HepG2 (cell line): ENCODE measurements around the gene FDPS. TPM values are rescaled to one million over a fixed set of nuclear protein-coding genes. Genes with fewer than 3 reads are reported as not detected.

Experiments used
- CEBPB ChIP-seq: IDR thresholded peaks from 2 replicates; pipeline ENCODE4 v1.6.1; 2011; ENCODE audit warnings: low read depth, low read length, improper control_type of control experiment, borderline replicate concordance
- ELF3 ChIP-seq: IDR thresholded peaks from 2 replicates; pipeline ENCODE4 v1.6.1; 2016; ENCODE audit warnings: missing genetic modification reagents, missing compliant biosample characterization
- FLYWCH1 ChIP-seq: sonication (generic); formaldehyde crosslinking; IDR thresholded peaks from 2 replicates; pipeline ENCODE4 v1.8.1; 2023; ENCODE audit warnings: mild to moderate bottlenecking, missing genetic modification reagents
- FOXJ3 ChIP-seq: sonication (generic); formaldehyde crosslinking; IDR thresholded peaks from 2 replicates; pipeline ENCODE4 v1.4.0; 2020; ENCODE audit warnings: missing genetic modification reagents, mild to moderate bottlenecking, borderline replicate concordance
- KLF9 ChIP-seq: IDR thresholded peaks from 2 replicates; pipeline ENCODE4 v1.6.1; 2016; ENCODE audit warnings: low read depth
- PHB2 ChIP-seq: fragments of 450-650 bp; IDR thresholded peaks from 2 replicates; pipeline ENCODE4 v1.6.1; 2018; ENCODE audit not compliant: partially characterized antibody
- RFX1 ChIP-seq: fragments of 450-650 bp; IDR thresholded peaks from 2 replicates; pipeline ENCODE4 v1.6.1; 2017
- SMAD3 ChIP-seq: sonication (generic); formaldehyde crosslinking; IDR thresholded peaks from 2 replicates; pipeline ENCODE4 v1.4.0; 2020; ENCODE audit warnings: missing genetic modification reagents
- SRF ChIP-seq: IDR thresholded peaks from 2 replicates; pipeline ENCODE4 v1.6.1; 2011; ENCODE audit warnings: mild to moderate bottlenecking, low read depth, low read length, moderate library complexity
- TRIM24 ChIP-seq: sonication (generic); formaldehyde crosslinking; IDR thresholded peaks from 2 replicates; pipeline ENCODE4 v1.8.0; 2022; ENCODE audit warnings: mild to moderate bottlenecking, missing genetic modification reagents
- ZFY ChIP-seq: sonication (generic); formaldehyde crosslinking; IDR thresholded peaks from 2 replicates; pipeline ENCODE4 v1.4.0; 2020; ENCODE audit warnings: missing genetic modification reagents
- ZNF567 ChIP-seq: sonication (generic); formaldehyde crosslinking; IDR thresholded peaks from 2 replicates; pipeline ENCODE4 v1.8.1; 2023; ENCODE audit warnings: mild to moderate bottlenecking, missing genetic modification reagents, borderline replicate concordance
- ZNF644 ChIP-seq: IDR thresholded peaks from 2 replicates; pipeline ENCODE4 v1.6.1; 2016; ENCODE audit warnings: low read depth
- ZNF780A ChIP-seq: sonication (generic); formaldehyde crosslinking; IDR thresholded peaks from 2 replicates; pipeline ENCODE4 v1.8.0; 2022; ENCODE audit warnings: mild to moderate bottlenecking, missing genetic modification reagents, moderate library complexity
- ZSCAN9 ChIP-seq: IDR thresholded peaks from 2 replicates; pipeline ENCODE4 v1.6.1; 2016; ENCODE audit warnings: borderline replicate concordance
- polyA plus RNA-seq, 8 experiments: library from polyadenylated mRNA; depleted of rRNA in 3 of 8; stranded (reverse) in 7 of 8; unstranded in 1 of 8; fragments of >200 nt; fragmentation: Illumina TruSeq in 4 of 8; extraction: Trizol in 4 of 8; gene quantifications; 2 replicates each; pipeline versions ENCODE4 v1.2.1 to v1.2.3, GENCODE V29; 2011 to 2016; ENCODE audit warnings: low read depth in 4 of 8, missing spikeins in 1 of 8, mixed read lengths in 1 of 8; ENCODE audit not compliant: insufficient read depth in 1 of 8
- total RNA-seq, 5 experiments: library from RNA; depleted of rRNA; stranded (reverse); fragments of >200 nt; fragmentation: Illumina TruSeq; extraction: Trizol; gene quantifications; 2 replicates each; pipeline ENCODE4 v1.2.3, GENCODE V29; 2016; ENCODE audit warnings: low read depth in 1 of 5
- TF ChIP-seq, protein P1 (sequence below): sonication (generic); formaldehyde crosslinking; IDR thresholded peaks from 2 replicates; pipeline ENCODE4 v1.4.0; 2020; ENCODE audit warnings: low read depth, mild to moderate bottlenecking, missing genetic modification reagents
- TF ChIP-seq, protein P2 (sequence below): IDR thresholded peaks from 2 replicates; pipeline ENCODE4 v1.6.1; 2016; ENCODE audit warnings: low read depth, missing genetic modification reagents, missing compliant biosample characterization
- TF ChIP-seq, protein P3 (sequence below): sonication (generic); formaldehyde crosslinking; IDR thresholded peaks from 2 replicates; pipeline ENCODE4 v1.8.0; 2023; ENCODE audit warnings: mild to moderate bottlenecking, missing genetic modification reagents

The FDPS gene
- total and polyA plus RNA-seq, 2 of the 13 experiments (the other 11 are each of a cell fraction or from before 2014, with no cell fraction given): 264 to 519 TPM

DNA sequence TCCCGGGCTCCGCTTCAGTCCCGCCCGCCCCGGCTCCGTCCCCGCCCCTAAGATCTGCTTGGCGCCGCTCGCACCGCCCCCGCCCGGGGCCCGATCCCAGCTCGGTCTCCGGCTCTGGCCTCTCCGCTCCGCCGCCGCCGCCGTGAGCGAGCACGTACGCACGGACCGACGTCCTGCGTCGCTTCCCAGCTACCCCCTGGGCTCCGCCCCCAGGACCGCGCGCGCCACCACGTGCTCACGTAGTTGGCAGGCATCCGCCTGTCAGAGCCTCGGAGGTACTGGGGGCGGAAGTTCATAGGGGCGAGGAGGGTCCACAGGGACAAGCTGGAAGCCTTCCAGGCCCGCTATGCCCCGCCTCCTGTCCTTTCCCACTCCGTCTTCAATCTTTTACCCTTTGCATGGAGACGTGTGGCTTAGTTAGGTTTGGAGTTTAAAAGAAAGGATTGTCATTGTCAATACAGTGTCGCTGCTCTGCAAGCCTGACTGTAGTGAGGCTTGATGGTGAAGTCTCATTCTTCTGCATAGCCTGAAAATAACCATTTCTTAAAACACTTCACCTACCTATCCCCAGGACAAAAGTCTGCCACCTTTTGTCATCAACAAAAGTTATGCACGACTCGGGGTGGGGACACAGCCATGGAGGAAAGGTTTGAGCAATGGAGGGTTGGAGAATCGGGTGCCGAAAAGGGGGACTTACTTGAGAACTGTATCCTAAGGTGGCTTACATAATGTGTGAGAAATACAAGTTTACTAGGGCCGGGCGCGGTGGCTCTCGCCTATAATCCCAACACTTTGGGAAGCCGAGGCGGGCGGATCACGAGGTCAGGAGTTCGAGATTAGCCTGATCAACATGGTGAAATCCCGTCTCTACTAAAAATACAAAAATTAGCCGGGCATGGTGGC is 35.1 kb upstream of the FDPS start, which contains the start of gene CLK2 (continued):
- TF ChIP-seq ZNF644 (CRISPR knock-in tag) (no peak), FLYWCH1 (CRISPR knock-in tag) (no peak), KLF9 (CRISPR knock-in tag) (no peak; the same call in 1 of the 2 replicates), RFX1 (no peak), SRF (no peak), TRIM24 (CRISPR knock-in tag) (no peak), ZSCAN9 (CRISPR knock-in tag) (peak; percentile 85; the same call in 1 of the 2 replicates), ZFY (CRISPR knock-in tag) (peak; percentile 82), CEBPB (no peak), ZNF780A (CRISPR knock-in tag) (no peak), ELF3 (CRISPR knock-in tag) (peak; percentile 78), PHB2 (no peak), ZNF567 (0 out of 2 replicates have a peak, but pooled peaks have one; percentile 92), SMAD3 (CRISPR knock-in tag) (no peak), FOXJ3 (CRISPR knock-in tag) (no peak)
- TF ChIP-seq, protein P1, sequence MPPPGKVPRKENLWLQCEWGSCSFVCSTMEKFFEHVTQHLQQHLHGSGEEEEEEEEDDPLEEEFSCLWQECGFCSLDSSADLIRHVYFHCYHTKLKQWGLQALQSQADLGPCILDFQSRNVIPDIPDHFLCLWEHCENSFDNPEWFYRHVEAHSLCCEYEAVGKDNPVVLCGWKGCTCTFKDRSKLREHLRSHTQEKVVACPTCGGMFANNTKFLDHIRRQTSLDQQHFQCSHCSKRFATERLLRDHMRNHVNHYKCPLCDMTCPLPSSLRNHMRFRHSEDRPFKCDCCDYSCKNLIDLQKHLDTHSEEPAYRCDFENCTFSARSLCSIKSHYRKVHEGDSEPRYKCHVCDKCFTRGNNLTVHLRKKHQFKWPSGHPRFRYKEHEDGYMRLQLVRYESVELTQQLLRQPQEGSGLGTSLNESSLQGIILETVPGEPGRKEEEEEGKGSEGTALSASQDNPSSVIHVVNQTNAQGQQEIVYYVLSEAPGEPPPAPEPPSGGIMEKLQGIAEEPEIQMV (CRISPR knock-in tag): peak; percentile 26; the same call in 1 of the 2 replicates
- TF ChIP-seq, protein P2, sequence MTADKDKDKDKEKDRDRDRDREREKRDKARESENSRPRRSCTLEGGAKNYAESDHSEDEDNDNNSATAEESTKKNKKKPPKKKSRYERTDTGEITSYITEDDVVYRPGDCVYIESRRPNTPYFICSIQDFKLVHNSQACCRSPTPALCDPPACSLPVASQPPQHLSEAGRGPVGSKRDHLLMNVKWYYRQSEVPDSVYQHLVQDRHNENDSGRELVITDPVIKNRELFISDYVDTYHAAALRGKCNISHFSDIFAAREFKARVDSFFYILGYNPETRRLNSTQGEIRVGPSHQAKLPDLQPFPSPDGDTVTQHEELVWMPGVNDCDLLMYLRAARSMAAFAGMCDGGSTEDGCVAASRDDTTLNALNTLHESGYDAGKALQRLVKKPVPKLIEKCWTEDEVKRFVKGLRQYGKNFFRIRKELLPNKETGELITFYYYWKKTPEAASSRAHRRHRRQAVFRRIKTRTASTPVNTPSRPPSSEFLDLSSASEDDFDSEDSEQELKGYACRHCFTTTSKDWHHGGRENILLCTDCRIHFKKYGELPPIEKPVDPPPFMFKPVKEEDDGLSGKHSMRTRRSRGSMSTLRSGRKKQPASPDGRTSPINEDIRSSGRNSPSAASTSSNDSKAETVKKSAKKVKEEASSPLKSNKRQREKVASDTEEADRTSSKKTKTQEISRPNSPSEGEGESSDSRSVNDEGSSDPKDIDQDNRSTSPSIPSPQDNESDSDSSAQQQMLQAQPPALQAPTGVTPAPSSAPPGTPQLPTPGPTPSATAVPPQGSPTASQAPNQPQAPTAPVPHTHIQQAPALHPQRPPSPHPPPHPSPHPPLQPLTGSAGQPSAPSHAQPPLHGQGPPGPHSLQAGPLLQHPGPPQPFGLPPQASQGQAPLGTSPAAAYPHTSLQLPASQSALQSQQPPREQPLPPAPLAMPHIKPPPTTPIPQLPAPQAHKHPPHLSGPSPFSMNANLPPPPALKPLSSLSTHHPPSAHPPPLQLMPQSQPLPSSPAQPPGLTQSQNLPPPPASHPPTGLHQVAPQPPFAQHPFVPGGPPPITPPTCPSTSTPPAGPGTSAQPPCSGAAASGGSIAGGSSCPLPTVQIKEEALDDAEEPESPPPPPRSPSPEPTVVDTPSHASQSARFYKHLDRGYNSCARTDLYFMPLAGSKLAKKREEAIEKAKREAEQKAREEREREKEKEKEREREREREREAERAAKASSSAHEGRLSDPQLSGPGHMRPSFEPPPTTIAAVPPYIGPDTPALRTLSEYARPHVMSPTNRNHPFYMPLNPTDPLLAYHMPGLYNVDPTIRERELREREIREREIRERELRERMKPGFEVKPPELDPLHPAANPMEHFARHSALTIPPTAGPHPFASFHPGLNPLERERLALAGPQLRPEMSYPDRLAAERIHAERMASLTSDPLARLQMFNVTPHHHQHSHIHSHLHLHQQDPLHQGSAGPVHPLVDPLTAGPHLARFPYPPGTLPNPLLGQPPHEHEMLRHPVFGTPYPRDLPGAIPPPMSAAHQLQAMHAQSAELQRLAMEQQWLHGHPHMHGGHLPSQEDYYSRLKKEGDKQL (CRISPR knock-in tag): no peak
- TF ChIP-seq, protein P3, sequence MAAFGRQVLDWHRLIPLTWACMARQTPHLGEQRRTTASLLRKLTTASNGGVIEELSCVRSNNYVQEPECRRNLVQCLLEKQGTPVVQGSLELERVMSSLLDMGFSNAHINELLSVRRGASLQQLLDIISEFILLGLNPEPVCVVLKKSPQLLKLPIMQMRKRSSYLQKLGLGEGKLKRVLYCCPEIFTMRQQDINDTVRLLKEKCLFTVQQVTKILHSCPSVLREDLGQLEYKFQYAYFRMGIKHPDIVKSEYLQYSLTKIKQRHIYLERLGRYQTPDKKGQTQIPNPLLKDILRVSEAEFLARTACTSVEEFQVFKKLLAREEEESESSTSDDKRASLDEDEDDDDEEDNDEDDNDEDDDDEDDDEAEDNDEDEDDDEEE (CRISPR knock-in tag): no peak; the same call in 1 of the 2 replicates
